GM21423 (cell line): Measurements from ENCODE around the gene SNX10.

Experiments
- ATAC-seq: cut with Tn5 transposase; IDR thresholded peaks from one replicate; pipeline ENCODE4 v1.9.1; 2021; ENCODE audit warnings: mild to moderate bottlenecking, moderate library complexity; ENCODE audit not compliant: unreplicated experiment

The SNX10 gene

DNA sequence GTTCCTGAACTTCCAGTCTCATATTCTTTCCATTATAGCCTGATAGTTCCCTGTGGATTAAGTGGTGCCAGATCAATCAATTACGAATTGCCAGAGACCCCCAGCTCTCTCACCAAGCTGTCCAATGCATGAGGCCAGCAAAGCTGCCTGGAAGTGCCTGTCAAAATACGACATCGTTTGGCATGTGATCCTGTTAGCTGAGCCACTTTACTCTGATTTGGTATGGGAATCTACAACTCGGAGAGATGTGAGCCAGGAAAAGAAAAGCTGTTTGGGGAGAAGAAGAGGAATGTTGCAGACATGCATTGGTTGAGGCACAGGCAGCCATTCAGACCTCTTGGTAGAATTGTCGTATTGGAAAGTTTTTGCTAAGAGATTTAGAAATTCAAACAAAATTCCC lies 3.9 kb downstream of the SNX10 start:
- ATAC-seq: no peak

DNA sequence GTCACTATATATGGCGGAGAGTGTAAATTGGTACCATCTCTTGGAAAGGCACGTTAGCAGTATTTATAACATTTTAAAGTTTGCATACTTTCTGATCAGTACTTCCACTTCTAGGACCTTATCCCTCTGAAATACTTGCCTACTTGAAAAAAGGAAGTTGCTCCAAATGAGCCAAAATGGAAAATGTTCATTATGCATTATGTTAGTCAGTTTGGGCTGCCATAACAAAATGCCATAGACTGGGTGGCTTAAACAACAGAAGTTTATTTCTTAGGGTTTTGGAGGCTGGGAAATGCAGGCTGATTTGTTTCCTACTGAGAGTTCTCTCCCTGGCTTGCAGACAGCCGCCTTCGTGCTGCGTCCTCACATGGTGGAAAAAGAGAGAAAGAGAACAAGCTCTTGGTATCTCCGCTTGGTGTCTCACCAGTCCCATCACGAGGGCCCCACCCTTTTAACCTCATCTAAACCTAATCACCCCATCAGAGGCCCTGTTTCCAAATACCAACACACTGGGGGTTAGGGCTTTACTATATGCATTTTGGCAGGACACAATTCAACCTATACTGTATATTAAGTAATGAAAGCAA lies 6.9 kb downstream of the SNX10 start:
- ATAC-seq: no peak

DNA sequence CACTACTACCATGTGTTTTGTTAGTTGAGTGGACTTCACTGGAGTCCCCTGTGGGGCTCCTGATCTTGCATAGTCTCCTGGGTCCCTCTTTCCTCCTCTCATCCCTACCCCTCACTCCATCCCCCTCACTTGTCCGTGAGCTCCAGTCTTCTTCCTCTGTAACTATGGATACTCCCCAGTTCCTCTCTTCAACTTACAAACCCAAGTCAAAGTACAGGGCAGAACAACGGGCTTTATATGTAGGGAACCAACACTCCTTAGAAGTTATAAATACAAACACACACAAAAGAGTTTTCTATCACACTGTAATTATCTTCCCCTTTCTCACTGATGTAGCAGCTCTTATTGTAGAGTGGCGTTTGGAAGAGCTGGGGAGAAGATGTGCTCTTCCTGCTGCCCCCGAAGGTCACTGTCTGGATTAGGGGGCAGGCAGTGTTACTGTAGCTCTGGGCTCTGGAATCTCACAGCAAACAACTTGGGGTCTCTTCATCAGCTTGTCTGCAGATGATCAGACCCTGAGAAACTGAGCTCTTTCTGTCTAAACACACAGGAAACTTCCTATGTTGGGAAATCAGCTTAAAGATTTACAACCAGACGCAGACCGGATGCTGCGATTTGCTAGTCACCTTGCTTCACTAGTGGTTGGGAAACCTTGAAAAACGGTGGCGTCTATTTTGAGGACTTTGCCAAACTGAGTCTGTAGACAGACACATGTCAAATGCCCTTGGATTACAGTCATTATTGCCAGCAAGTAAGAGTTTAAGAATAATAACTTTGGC lies 13.6 kb downstream of the SNX10 start:
- ATAC-seq: peak; percentile 60

DNA sequence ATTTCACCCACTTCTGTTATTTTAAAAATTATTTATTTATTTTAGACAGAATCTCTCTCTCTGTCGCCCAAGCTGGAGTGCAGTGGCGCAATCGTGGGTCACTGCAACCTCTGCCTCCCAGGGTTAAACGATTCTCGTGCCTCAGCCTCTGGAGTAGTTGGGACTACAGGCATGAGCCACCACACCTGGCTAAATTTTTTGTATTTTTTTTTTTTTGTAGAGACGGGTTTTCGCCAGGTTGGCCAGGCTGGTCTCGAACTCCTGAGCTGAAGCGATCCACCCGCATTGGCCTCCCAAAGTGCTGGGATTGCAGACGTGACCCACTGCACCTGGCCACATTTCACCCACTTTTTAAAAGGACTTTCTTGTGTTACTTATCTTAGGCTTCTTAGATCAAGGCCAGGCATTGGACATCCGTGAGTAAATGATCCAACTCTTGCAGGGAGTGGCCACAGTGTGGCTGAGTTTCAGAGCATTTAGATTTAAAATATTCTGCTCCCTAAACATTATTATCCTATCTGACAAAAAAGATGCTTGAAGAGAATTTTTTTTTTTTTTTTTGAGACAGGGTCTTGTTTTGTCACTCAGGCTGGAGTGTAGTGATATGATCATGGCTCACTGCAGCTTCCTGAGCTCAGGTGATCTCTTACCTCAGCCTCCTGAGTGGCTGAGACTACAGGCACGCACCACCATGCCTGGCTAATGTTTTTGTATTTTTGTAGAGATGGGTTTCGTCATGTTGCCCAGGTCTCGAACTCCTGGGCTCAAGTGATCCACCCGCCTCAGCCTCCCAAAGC lies 14.4 kb downstream of the SNX10 start:
- ATAC-seq: no peak

DNA sequence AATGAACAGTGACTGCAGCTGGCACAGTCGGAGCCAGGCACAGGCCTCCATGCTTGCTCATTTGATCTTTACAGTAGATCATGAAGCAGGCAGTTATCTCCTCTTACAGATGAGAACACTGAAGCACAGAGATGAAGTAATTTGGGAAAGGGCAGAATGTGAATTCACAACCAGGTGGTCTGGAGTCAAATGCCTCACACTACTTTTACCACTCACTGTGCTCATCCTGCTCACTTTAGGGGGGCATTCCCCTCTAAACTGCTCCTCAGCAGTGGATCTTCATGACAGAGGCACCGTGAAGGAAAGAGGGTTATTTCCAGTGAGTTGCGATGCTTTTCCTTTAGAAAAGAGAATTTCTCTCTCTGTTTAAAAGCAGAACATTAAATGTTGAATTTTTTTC lies 15.1 kb downstream of the SNX10 start:
- ATAC-seq: no peak

DNA sequence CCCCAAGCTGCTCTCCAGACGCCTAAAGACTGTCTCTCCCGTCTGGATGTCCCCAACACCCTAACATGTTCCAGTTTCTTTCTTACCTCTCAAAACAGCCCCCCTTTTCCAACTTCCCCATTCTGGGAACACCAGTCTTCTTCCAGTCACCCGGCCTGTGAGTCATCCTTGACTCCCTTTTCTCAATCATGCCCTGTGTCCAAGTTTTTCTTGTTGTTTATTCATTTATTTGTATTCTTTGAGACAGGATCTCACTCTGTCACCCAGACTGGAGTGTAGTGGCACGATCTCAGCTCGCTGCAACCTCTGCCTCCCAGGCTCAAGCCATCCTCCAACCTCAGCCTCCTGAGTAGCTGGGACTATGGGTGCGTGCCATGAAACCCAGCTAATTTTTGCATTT lies 15.6 kb downstream of the SNX10 start:
- no peak for ATAC-seq

DNA sequence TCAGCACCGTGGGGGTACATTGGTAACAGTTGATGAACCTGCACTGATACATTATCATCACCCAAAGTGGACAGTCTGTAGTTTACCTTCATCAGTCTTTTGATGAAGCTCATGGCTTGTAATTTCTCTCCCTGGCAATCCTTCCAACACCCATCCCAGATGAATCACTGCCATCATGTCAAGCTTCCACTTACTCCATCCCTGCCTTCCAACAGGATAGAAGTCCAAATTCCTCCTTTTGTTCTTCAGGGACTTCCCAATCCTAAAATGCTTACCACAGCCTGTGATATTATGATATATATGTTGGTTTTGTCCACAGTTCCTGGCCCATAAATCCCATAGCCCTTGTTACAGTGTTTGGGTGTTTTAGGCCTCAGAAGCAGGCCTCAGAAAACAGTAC lies 16.1 kb downstream of the SNX10 start:
- no peak for ATAC-seq

DNA sequence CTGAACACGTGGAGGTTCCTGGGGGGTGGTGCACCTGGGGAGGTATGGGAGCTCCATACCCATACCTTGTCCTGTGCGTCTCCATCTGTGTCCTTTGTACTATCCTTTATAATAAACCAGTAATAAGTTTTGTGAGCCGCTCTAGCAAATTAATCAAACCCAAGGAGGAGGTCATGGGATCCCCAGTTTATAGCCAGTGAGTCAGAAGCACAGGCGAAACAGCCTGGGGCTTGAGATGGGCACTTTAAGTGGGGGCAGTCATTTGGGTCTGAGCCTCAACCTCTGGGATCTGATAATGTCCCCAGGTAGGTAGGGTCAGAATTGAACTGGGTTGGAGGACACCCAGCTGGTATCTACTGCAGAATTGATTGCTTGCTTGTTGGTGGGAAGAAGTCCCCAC lies 16.9 kb downstream of the SNX10 start:
- ATAC-seq: no peak

DNA sequence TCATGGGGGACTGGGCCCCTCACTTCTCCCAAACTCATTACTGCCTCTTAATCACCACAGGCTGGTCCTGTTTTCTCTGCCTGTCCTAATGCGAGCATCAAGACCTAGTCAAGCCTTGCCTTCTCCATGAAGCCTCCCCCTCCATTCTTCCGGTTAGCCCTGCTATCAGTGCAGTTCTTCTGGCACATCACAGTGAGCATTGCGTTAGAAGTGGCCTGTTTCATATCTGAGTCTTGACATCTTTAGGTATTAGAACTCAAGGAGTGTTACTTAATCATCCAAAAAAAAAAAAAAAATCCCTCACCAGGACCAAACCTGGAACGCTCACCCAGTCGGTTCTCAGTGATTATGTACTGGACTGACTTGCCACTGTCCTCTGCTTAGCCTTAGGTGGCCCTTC lies 17.4 kb downstream of the SNX10 start:
- ATAC-seq: no peak

DNA sequence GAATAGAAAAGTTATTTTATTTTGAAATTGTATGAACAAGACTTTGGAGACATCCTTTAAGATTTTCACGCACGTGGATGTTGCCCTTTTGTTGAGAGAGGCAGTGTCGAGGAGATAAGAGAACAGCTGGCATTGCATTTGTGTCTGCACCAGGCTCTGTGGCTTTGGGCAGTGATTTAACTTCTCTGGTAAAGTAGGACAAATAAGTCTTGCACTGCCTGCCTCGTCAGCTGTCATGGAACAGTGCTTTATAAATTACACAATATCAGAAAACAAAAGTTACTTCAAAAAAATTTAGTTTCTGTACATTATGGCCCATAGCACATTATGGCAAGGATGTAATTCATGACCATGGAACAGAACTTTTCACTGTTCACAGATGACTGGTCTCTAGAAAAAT lies 20.1 kb downstream of the SNX10 start:
- ATAC-seq: no peak

DNA sequence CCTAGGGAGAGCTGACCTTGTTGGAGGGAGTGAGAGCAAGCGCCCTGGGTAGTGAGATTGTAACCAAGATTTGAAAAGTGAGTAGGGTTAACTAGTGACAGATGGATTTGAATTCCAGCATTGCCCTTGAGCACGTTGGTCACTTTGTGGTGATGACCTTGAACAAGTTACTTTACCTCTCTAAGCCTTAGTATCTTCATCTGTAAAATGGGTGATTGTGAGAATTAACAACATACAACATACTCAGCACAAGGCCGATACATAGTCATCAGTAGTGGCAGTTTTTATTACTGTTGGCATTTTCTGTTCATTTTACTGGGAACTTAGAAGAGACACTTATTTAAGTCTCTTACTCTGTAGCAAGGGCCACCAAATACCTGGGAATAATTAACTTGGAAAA lies 25.5 kb downstream of the SNX10 start:
- ATAC-seq: no peak

DNA sequence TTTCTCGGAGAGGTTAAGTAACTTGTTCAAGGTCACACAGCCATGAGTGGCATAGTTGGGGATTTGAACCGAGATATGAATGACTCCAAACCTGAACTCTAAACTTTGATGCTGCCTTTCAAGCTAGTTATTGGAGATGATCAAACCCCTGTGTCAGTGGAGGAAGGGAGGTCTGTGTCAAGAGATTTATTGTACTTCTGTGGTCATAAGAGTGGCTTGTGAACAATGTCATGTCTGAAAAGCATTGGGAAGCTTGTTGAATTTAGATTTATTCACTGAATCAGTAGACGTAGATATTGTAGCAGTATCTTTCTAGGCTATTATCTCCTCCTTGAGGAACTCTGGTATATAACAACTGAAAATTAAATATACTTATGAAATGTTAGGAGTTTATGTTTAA lies 27.3 kb downstream of the SNX10 start:
- ATAC-seq: no peak

DNA sequence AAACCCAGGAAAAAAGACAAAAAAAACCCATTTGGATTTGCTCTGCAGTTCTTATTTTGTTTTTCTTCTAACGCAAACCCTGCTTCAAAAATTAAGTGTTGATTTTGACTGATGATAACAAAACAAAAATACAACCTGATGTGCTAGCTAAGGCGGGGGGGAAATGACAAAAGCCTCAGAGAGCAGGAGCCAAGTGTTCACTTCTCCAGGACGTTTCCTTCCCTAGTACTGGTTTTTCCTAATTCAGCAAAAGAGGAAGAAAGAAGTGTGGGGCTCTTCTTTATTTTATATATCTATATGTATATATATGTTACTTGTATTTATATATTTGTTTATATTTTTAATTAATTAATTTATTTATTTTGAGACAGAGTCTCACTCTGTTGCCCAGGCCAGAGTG lies 28.0 kb downstream of the SNX10 start:
- ATAC-seq: no peak

DNA sequence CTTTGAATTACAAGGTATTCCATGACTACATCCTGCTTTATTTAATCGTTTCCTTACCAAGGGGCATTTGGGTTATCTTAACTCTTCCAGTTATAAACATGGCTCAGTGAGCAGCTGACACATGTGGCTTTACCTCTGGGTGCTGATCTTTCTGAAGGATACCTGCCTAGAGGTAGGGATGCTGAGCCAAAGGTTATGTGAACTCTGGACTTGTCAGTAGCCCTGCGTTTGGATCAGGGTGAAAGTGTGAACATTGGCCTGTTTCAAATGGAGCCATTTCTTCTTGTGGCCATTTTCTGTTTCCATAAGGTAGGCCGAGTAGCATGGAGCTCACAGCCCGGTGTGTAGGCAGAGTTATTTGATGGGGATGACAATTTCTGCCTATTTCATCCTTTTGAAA lies 29.2 kb downstream of the SNX10 start:
- no peak for ATAC-seq

DNA sequence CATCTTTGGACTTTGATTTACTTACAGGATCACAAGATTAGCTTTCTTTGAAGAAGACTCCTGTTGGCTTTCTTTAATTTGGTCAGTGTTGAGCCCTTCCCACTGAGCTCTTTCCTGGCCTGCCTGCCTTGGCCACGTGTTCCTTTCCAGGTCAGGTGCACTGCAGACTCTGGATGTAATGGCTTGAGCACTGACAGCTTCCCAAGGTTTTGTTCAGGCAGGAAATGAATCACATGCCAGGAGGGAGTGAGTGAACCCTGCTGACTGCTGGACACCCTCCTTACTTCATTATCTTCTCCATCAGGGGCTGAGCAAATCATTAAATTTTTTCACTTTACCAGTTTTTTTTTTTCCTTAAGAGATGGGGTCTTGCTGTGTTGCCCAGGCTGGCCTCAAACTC lies 29.8 kb downstream of the SNX10 start:
- no peak for ATAC-seq

DNA sequence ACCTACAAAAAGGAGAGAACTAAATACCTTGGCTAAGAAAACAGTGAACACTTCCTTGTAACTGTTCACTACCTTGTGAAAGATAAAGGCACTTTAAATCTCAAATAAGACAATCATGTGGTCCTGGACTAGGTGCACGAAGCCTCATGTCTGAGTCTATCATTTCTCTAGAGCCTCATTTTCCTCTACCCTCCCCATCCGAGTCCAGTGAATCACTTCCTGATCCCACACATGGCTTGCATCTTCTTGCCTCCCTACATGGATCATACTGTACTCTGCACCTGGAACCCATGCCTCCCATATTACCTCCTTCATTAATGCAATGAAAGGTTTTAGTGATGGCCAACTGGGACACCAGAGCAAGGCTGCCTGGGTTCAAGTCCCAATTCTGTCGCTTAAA lies 34.5 kb downstream of the SNX10 start:
- ATAC-seq: no peak

DNA sequence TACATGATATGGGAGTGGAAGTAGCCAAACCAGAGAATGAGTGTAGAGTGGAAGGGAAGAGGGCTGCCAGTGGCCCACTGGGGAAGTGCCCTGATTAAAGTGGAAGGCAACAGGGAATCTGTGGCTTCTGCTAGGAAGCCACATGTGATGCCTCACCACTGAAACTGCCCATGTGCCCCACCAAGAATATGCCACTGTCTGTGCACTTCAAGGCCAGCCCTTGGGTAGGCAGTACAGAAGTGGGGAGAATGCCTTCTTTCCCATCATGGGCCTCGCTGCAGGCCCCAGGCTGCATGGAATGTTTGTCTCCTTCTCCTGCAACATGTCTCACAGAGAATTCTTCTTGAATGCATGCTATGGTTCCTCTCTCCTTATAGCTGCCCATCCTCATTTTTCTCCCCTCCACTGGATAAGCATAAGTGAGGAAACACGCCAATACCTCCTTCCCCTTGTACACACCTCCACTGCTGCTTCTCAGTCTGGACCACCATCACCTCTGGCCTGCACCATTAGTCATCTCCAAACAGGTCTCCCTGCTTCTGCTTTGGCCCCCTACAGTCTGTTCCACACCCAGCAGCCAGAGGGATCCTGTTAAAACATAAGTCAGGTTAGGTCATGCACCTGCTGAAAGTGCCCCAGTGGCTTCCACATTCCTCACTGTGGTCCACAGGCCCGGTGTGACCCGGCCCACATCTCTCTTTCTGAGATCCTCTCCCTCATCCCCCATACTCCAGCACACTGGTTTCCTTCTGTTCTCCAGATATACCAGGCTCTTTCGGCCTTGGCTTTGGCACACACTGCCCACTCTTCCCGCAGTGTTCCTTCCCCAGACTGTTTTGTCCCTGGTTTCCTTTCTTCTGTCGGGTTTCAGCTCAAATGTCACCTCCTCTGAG lies 37.1 kb downstream of the SNX10 start:
- ATAC-seq: no peak

DNA sequence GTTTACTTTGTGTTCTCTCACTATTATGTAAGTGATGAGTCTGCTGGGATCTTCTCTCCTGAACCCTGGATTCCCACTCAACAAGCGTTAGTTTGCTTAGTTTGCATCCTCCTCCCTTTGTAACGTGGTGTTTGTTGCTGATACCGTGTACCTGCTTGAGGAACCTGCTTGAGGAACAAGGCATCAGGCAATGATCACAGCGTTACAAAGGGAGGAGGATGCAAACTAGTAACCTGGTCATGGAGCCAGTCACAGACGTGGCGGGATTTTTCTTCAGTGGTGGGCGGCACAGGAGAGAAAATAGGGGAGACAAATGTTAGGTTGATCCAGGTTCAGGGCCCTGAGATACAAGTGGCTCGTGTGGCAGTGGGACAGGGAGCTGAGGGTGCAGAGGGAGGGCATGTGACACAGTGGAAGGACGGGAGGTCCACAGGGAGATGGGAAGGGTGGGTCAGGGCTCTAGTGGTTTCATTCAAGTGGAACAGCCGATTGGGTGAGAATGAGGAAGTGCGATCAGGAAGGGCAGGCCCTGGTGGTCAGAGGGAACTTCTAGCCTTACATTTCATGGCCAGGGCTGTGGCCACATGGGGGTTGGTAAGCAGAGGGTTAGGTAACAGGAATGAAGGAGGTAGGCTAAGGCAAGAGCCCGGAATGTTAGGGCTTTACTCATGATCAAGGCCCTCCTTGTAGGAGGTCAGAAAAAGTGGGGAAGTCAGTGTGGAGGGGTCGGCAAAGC lies 38.0 kb downstream of the SNX10 start:
- ATAC-seq: peak; percentile 56

DNA sequence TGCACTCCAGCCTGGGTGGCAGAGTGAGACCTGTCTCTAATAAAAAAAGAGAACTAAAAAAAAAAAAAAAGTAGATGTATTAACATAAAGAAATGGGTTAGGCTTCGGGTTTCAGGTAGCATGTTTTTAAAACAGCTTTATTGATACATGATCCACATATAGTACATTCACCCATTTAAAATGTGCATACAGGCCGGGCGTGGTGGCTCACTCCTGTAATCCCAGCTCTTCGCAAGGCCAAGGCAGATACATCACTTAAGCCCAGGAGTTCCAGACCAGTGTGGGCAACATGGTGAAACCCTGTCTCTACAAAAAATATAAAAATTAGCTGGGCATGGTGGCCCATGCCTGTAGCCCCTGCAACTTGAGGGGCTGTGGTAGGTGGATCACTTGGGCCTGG lies 39.5 kb downstream of the SNX10 start:
- no peak for ATAC-seq

DNA sequence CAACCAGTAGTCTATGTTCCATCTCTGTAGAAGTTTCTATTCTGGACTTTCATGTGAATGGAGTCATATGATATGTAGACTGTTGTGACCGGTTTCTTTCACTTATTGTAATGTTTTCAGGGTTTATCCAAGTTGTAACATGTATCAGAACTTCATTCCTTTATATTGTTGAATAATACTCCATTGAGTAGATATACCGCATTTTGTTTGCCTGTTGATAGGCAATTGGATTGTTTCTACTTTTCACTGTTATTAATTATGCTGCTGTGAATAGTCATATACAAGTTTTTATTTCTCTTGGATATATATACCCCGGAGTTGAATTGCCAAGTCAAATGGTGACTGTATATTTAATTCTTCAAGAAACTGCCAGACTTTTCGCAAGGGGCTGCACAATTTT lies 40.1 kb downstream of the SNX10 start:
- ATAC-seq: no peak
